Smooth muscle cell of the brain vasculature (primary cell): ENCODE results near the gene RPL23.

Experiments
- DNase-seq: peaks from one replicate; pipeline ENCODE4 v3.0.0-alpha.2; 2012; ENCODE audit warnings: low read depth, low spot score

The RPL23 gene

GRCh38 chr17:38883592-38884526 is 30.3 kb upstream of the RPL23 start:
- DNase-seq, result no peak

- no peak for DNase-seq
These were observed 29.3 kb upstream of the RPL23 start for GRCh38 chr17:38882870-38883269.

GRCh38 chr17:38881600-38882191 is 28.2 kb upstream of the RPL23 start:
- no peak for DNase-seq

- no peak for DNase-seq
These were observed 26.6 kb upstream of the RPL23 start for GRCh38 chr17:38879878-38880665.

- no peak for DNase-seq
These were observed 23.8 kb upstream of the RPL23 start for GRCh38 chr17:38877130-38877851.

- no peak for DNase-seq
These were observed 22.1 kb upstream of the RPL23 start for GRCh38 chr17:38875477-38876075.

- no peak for DNase-seq
These were observed 21.2 kb upstream of the RPL23 start for GRCh38 chr17:38874505-38875400.

GRCh38 chr17:38873640-38874380 is 20.3 kb upstream of the RPL23 start:
- no peak for DNase-seq

GRCh38 chr17:38872671-38873385 is 19.3 kb upstream of the RPL23 start:
- no peak for DNase-seq

- DNase-seq, result no peak
These were observed 18.5 kb upstream of the RPL23 start for GRCh38 chr17:38872027-38872511.

GRCh38 chr17:38871247-38872015 is 17.9 kb upstream of the RPL23 start:
- no peak for DNase-seq

- no peak for DNase-seq
These were observed 17.0 kb upstream of the RPL23 start for GRCh38 chr17:38870259-38871165.

GRCh38 chr17:38869526-38870258 is 16.2 kb upstream of the RPL23 start, which contains the start of gene LASP1:
Gene LASP1, plus strand, starts transcription at chr17:38870058. Its CDS starts 132 bp downstream, at chr17:38870190.
- no peak for DNase-seq

- no peak for DNase-seq
These were observed 15.4 kb upstream of the RPL23 start for GRCh38 chr17:38868817-38869525.
